GM19239 (cell line): ENCODE results near the gene P2RY2.
"Not testable (repeated sequence)": the region's sequence is repeated elsewhere in the genome, so short reads cannot be mapped to it uniquely, and the experiment has no call there.

Experiments used
- DNase-seq: peaks from one replicate; pipeline ENCODE4 v3.0.0; 2011; ENCODE audit warnings: low spot score; ENCODE audit not compliant: insufficient read length
- FAIRE-seq: peaks from 2 replicates; lab custom pipeline; 2011; peaks lifted over from hg19 to GRCh38; lab: Jason Lieb, UNC

P2RY2 gene

DNA sequence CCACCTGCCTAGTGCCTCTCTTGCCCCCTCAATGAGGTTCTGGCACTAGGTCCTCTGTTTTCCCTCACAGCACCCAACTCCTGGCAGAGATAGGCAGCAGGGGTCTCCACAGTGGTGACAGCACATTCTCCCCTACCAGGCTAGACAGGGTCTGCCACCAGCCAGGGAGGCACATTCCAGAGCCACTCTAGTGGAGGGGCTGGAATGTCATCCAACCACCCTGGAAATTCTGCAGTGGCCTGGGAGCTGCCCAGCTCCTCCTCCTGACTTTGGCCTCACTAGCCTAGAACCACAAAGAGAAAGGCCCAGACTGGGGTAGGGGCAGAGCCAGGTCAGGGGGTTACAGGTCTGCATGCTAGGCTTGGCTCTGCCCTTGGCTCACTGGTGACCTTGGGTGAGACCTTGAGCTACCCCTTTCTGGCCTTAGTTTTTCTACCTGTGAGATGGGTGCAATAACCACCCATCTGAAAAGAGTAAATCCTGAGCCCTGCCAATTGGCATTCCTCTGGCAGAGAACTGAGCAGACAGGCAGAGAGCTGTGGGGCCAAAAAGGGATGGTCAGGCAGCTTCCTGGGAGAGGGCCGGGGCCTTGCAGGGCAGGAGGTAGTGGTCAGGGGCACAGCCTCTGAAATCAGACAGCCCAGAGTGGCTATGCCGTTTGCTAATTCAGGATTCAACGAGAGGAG is 7.1 kb downstream of the P2RY2 start:
- FAIRE-seq (no peak), DNase-seq (no peak)

DNA sequence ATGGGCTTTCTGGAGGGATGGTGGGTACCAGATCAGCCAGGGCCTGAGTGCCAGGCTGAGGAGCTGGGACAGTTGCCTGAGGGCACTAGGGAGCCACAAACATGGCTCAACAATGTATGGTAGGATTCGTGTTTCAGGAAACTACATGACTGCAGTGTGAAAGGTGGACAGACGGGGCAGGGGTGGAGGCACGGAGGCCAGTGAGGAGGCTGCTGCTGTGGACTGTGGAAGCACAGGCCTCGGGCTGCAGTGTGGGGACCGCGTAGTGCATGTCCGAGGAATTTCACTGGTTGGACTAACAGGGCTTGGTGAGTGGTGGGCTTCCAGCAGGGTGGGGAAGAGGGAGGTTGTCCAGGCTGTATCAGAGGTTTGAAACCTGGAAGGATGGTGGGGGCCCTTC is 7.8 kb downstream of the P2RY2 start:
- DNase-seq (no peak), FAIRE-seq (no peak)

DNA sequence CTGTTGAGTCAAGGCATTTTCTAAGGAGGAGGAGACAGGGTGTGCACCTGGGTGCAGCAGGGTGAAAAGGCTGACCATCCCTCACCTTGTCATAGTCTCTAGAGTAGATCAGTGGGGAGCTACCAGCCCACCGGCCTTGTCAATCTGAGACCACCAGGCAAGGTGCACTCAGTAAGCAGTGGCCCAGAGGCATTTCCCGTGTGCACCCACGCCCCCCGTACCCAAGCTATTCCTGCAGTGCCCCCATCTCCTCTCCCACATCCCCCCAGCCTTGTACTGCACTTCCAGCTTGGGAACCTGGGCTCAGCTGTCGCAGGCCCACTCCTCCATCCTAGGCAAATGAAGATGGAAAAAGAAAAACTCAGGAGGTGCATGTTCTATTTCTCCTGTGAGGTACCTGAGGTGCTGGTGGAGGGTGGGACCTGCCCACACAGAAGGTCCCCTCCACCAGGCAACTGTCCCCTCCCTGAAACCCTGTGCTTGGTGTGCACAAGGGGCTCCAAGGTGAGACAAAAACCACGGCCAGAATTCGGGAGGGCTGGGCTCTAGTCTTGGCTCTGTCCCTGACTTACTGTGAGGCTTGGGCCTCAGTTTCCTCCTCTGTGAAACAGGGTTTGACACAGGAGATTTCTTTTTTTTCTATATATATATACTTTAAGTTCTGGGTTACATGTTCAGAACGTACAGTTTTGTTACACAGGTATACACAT is 8.4 kb downstream of the P2RY2 start:
- DNase-seq (no peak), FAIRE-seq (no peak)

DNA sequence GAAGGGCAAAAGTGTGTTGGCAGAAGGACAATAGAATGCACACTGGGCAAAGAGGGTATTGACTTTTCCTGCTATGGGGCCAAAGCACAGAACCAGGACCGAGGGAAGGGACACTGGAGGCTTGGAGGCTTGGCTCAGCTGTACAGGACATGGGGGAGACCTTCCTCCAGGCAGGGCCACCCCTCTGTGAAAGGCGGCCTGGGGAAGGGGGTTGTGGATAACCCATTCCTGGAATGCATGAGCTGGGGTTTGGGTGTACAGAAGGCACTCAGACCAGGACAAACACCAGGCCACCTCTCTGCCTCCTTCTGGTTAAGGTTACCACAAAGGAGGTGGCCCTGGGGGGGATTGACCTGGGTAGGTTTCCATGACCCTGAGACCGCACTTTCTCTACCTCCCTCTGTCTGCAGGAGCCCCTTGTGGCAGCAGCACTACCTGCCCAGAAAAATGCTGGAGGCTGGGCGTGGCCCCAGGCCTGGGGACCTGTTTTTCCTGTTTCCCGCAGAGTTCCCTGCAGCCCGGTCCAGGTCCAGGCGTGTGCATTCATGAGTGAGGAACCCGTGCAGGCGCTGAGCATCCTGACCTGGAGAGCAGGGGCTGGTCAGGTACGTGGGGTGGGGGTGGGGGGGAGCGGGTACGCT is 9.6 kb downstream of the P2RY2 start:
- no peak for FAIRE-seq

DNA sequence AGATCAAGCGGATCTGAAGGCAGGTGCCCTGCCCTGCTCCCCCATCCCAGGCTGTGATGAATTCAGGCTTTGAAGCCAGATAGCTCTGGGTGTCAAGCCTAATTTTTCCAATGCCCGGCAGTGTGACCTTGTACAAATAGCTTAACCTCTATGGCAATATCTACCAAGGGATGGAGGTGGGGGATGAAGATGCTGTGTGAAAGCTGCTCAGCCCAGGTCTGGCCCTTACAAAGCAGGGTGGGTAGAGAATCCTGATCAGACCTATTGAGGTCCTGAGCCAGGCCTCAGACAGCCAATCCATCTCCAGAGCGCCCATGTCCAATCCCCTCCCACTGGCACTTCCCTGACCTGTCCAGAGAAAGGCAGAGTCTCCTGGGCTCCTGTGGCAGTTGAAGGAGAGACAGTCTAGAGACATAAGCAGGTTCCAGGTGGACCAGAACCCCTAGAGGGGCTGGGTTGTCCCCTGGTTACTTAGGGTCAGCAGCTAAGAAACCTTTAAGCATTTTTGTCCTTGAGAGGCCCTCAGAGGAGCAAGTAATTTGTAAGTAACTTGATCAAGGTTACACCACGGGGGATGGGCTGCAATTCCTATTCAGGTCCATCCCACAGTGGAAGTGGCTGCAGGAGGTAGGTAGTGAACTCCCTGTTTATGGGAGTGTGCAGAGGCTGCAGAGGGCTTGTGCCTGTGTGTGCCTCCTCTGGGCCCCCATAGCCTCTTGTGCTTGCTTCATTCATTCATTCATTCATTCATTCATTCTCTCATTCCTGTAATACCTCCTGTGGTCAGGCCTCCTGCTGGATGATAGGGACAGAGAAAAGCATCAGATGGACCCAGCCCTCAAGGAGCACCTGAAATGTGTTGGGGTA is 10.4 kb downstream of the P2RY2 start:
- FAIRE-seq (no peak), DNase-seq (no peak)

More for the DNA sequence above, 9.6 kb downstream of the P2RY2 start:
- no peak for DNase-seq

DNA sequence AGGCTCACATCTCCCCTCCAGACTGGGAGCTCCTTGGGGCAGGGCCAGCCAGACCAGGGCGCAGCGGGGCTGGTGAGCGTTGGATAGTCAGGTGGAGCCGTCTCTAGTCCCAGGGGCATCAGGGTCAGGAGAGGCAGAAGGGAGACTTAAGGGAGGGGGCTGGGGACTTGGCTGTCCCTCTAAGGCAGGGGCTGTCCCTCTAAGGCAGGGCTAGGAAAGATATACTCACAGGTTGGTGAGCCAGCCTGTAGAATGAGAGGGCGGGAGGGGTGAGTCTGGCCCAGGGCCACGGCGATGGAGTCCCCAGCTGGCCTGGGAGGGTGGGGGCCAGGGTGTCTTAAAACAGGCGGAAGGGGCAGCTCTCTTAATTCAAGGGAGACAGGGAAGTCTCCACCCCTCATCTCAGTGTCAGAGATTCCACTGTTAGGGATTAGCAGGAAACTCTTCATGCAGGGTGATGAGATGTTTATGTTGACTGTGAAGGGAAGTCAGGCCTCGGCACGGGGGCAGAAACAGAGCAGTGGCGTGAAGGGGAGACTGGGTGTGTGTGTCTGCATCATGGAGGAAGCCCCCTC is 11.3 kb downstream of the P2RY2 start:
- FAIRE-seq (no peak), DNase-seq (no peak)

DNA sequence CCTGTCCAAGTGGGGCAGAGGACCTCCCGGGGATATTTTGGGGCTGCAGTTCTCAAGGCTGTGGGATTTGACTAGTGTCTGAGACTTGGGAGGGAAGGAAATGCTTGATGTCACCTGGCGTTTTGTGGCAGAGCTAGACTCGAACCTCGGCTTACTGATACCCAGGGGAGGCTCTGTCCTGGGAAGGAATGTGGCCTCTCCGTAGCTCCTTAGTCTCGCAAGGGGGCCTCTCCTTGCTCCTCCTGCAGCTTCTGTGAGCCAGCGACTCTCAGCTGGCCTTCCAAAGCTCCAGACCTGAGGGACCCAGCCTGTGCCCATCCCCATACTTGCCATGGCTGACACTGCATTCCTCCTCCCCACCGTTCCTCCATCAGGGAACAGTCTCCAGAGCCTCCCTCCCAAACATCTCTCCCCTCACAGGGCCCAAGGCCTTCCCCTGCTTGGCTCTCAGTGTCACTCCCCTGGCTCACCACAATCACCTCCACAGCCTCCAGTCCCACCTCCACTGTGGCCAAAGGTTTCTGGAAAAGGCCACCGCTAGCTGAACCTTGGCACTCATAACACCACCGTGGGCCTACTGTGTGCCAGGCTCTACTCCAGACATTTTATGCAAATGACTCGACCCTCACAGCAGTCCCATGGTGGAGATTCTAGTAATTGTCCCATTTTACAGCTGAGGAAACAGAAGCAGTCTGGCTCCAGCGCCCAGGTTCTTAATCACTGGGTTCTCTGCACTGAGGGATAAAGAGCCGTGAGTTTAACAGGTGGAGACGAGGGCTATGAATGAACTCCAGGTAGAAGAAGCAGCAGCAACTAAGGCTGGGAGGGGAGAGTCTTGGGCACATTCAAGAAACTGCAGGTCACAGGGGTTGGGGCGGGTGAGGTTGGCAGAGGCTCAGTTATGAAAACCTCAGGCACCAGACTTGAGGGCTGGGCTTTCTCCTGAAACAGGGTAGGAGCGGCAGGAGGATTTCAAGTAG is 12.1 kb downstream of the P2RY2 start:
- DNase-seq (no peak), FAIRE-seq (no peak)

DNA sequence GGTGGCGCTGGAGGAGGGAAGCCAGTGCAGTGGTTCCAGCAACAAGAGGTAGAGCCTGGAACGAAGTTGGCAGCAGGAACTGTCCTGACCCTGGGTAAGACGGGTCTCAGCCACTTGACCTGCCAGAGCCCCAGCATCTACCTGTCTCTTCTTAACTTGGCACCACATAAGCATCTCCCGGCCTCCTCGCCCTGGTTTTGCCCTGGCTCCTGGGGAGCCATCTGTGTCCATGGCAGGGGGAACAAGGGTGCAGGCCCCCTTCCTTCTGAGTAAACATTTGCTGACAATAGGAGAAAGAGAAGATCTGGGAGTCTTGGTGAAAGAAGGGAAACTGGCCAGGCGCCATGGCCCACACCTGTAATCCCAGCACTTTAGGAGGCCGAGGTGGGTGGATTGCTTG is 12.8 kb downstream of the P2RY2 start:
- FAIRE-seq (no peak), DNase-seq (no peak)

DNA sequence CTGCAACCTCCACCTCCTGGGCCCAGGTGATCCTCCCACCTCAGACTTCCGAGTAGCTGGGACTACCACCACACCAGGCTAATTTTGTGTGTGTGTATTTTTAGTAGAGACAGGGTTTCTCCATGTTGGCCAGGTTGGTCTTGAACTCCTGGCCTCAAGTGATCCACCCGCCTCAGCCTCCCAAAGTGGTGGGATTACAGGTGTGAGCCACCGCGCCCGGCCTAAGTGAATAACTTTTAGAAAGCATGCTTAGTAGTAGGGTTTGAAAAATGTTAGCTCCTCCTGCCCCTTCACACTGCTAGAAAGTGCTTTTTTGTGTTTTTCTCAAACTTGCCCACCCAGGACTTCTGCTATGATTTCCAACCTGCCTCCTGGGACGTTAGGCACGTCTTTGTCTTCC is 14.4 kb downstream of the P2RY2 start:
- not testable (repeated sequence) for DNase-seq, FAIRE-seq

DNA sequence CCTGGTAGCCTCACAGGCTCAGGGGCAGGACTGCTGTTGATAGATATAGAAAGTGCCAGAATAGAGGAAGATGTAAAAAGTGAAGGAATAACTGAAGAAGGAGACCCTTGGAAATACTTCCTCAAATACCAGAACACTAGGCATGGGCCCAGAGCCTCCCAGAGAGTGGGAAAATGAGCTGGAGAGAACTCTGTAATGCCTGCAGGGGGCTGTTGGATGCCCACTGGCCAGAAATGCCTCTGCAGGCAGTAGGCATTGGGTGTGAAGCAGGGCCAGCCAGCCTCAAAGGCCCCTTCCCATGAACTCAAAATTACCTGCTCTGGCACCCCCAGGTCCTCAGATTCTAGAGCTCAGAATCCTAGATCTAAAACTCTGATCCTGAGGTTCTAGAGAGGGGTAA is 15.1 kb downstream of the P2RY2 start:
- no peak for FAIRE-seq
- DNase-seq: no peak

DNA sequence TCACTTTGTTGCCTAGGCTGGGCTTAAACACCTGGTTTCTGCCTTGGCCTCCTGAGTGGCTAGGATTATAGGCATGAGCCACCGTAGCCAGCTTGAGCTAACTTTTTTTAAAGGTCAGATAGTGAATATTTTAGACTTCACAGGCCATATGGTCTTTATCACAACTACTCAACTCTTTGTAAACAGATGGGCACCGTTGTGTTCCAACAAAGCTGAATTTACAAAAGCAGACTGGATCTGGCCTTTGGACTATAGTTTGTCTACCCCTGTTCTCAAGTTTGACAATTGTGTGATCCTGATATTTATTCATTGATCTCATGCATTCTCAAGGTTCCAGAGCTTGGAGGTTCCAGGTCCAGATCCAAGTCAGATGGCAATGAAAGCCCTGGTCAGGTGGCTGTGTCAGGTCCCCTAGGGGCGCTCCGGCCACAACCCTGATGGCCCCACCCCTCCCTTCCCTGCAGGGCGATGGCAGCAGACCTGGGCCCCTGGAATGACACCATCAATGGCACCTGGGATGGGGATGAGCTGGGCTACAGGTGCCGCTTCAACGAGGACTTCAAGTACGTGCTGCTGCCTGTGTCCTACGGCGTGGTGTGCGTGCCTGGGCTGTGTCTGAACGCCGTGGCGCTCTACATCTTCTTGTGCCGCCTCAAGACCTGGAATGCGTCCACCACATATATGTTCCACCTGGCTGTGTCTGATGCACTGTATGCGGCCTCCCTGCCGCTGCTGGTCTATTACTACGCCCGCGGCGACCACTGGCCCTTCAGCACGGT is 15.8 kb downstream of the P2RY2 start:
- DNase-seq (no peak), FAIRE-seq (no peak)

DNA sequence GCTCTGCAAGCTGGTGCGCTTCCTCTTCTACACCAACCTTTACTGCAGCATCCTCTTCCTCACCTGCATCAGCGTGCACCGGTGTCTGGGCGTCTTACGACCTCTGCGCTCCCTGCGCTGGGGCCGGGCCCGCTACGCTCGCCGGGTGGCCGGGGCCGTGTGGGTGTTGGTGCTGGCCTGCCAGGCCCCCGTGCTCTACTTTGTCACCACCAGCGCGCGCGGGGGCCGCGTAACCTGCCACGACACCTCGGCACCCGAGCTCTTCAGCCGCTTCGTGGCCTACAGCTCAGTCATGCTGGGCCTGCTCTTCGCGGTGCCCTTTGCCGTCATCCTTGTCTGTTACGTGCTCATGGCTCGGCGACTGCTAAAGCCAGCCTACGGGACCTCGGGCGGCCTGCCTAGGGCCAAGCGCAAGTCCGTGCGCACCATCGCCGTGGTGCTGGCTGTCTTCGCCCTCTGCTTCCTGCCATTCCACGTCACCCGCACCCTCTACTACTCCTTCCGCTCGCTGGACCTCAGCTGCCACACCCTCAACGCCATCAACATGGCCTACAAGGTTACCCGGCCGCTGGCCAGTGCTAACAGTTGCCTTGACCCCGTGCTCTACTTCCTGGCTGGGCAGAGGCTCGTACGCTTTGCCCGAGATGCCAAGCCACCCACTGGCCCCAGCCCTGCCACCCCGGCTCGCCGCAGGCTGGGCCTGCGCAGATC is 16.5 kb downstream of the P2RY2 start:
- DNase-seq (no peak), FAIRE-seq (no peak)

DNA sequence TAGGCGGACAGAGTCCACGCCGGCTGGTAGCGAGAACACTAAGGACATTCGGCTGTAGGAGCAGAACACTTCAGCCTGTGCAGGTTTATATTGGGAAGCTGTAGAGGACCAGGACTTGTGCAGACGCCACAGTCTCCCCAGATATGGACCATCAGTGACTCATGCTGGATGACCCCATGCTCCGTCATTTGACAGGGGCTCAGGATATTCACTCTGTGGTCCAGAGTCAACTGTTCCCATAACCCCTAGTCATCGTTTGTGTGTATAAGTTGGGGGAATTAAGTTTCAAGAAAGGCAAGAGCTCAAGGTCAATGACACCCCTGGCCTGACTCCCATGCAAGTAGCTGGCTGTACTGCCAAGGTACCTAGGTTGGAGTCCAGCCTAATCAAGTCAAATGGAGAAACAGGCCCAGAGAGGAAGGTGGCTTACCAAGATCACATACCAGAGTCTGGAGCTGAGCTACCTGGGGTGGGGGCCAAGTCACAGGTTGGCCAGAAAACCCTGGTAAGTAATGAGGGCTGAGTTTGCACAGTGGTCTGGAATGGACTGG is 17.2 kb downstream of the P2RY2 start:
- FAIRE-seq (no peak), DNase-seq (no peak)

DNA sequence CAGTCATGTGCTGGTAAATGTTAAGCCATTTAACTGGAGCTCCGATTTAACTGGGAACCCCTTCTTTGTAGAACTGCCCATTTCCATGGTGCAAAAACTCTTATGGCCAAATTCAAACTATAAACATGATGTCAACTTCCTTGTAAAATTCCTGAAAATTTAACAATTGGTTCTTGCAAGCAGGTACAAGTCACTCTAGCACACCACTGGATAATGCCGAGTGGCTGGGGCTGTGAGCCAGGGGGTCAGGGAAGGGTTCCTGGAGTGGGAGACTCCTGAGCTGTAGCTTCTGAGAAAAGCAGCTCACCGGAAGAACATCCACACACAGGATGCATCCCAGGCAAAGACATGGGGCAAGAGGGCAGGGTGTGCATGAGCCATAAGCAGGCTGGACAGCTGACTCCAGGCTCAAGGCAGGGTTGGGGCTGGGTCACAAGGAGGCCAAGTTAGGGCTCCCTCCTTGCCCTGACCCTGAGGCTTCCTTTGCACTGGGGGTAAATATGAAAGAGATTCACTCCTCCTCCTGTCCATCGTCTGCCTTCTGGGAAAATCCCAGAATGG is 18.2 kb downstream of the P2RY2 start:
- FAIRE-seq (no peak), DNase-seq (no peak)

DNA sequence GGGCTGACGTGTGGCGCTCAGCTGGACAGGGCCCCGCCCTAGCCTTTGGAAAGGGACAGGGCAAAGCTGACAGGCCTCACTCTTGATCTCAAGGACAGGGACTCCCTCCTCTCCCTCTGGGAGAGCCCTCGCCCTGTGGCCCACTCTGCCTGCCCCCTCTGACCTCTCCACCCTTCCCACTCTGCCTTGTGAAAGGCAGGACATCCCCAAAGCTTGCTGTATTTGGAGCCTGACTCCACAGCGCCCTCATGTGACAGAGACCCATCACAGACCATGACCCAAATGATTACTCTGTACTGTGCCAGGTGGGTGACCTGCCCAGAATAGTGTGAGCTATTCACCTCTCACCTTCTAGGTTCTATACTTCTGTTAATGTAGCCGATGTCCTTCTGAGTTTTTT is 18.8 kb downstream of the P2RY2 start:
- peak; percentile 18 for FAIRE-seq
- peak; percentile 63 for DNase-seq

DNA sequence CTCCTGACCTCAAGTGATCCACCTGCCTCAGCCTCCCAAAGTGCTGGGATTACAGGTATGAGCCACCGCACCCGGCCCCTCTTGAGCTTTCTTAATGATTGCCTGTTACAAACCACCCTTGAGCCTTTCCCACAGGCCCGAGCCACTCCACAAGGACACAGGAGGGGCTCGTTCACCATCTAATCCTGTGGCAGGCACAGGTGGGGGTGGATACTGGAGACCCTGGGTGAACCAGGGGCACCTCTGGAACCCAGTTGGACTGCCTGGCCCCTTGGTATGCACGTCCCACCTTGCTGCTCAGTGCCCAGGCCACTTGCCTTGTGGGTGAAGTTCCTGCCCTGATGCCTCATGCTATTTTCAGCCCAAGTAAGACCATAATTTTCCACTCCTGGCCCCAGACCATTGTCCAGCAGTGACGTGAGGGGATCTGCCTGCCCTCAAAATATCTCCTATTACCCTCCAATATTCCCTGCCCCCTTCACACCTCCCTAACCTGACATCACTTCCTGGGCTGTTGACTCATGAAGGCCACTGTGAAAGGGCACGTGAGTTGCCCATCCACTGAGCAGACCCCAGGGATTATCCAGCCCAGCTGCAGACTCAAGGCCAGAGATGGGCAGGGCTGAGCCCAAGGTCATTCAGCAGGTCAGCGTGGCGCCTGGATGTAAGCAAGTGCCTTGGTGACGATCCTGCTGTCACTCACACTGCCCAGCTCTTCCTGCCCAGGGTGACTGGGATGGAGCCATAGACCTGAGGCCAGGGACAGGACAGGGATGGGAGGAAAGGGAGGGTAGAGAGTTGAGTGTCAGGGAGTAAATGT is 19.6 kb downstream of the P2RY2 start:
- DNase-seq (no peak), FAIRE-seq (no peak)
